SK-N-SH treated with all-trans-retinoic acid at 6 μM for 48 hours (cell line): Measurements from ENCODE around the gene MCRS1.

Experiments used
- ATAC-seq: fragments of 200-7000 bp; cut with Tn5 transposase; 3 replicates; pipeline ENCODE4 v1.9.1; 2020; ENCODE audit warnings: mild to moderate bottlenecking, moderate library complexity
- ARNTL ChIP-seq: fragments of 450-650 bp; formaldehyde crosslinking; IDR thresholded peaks from 2 replicates; pipeline ENCODE4 v1.5.0; 2020; ENCODE audit warnings: low read depth, mild to moderate bottlenecking, moderate library complexity, borderline replicate concordance
- BACH2 ChIP-seq: fragments of 250-450 bp; sonication (Bioruptor Pico); IDR thresholded peaks from 2 replicates; pipeline ENCODE4 v1.9.0; 2021; ENCODE audit warnings: mild to moderate bottlenecking, borderline replicate concordance
- CSRNP3 ChIP-seq: fragments of 250-450 bp; sonication (Bioruptor Pico); IDR thresholded peaks from 2 replicates; pipeline ENCODE4 v1.5.1; 2021; ENCODE audit warnings: mild to moderate bottlenecking, moderate library complexity
- ESRRG ChIP-seq: fragments of 250-450 bp; sonication (Bioruptor Pico); IDR thresholded peaks from 2 replicates; pipeline ENCODE4 v1.6.1; 2021; ENCODE audit warnings: mild to moderate bottlenecking
- GLIS3 ChIP-seq: fragments of 250-450 bp; sonication (Bioruptor Pico); IDR thresholded peaks from 2 replicates; pipeline ENCODE4 v1.5.0; 2020; ENCODE audit warnings: mild to moderate bottlenecking, moderate library complexity
- OSR1 ChIP-seq: fragments of 250-450 bp; sonication (Bioruptor Pico); IDR thresholded peaks from 2 replicates; pipeline ENCODE4 v1.8.0; 2022; ENCODE audit warnings: moderate library complexity, mild to moderate bottlenecking, inconsistent platforms
- PATZ1 ChIP-seq: fragments of 250-450 bp; sonication (Bioruptor Pico); IDR thresholded peaks from 2 replicates; pipeline ENCODE4 v1.8.0; 2020; ENCODE audit warnings: mild to moderate bottlenecking, moderate library complexity, borderline replicate concordance
- POU6F1 ChIP-seq: fragments of 250-450 bp; sonication (Bioruptor Pico); IDR thresholded peaks from 2 replicates; pipeline ENCODE4 v1.8.0; 2021; ENCODE audit warnings: low read depth, mild to moderate bottlenecking, moderate library complexity, borderline replicate concordance
- RARB ChIP-seq: fragments of 250-450 bp; sonication (Bioruptor Pico); IDR thresholded peaks from 2 replicates; pipeline ENCODE4 v1.8.0; 2021; ENCODE audit warnings: mild to moderate bottlenecking, moderate library complexity
- TCF4 ChIP-seq: fragments of 250-450 bp; sonication (Bioruptor Pico); IDR thresholded peaks from 2 replicates; pipeline ENCODE4 v1.8.0; 2021; ENCODE audit warnings: mild to moderate bottlenecking, moderate library complexity, borderline replicate concordance
- TOX ChIP-seq: fragments of 250-450 bp; sonication (Bioruptor Pico); IDR thresholded peaks from 2 replicates; pipeline ENCODE4 v1.8.0; 2021; ENCODE audit warnings: mild to moderate bottlenecking, moderate library complexity, borderline replicate concordance
- ZC3H10 ChIP-seq: fragments of 250-450 bp; sonication (Bioruptor Pico); IDR thresholded peaks from 2 replicates; pipeline ENCODE4 v1.5.1; 2021; ENCODE audit warnings: mild to moderate bottlenecking, moderate library complexity
- ZFP3 ChIP-seq: fragments of 250-450 bp; sonication (Bioruptor Pico); IDR thresholded peaks from 2 replicates; pipeline ENCODE4 v1.5.0; 2020; ENCODE audit warnings: mild to moderate bottlenecking, moderate library complexity
- ZNF70 ChIP-seq: fragments of 450-650 bp; formaldehyde crosslinking; IDR thresholded peaks from 2 replicates; pipeline ENCODE4 v1.5.0; 2020; ENCODE audit warnings: mild to moderate bottlenecking, moderate library complexity
- ZNF8 ChIP-seq: fragments of 450-650 bp; formaldehyde crosslinking; IDR thresholded peaks from 2 replicates; pipeline ENCODE4 v1.5.0; 2020; ENCODE audit warnings: mild to moderate bottlenecking, moderate library complexity
- TF ChIP-seq, protein P1 (sequence below): fragments of 250-450 bp; sonication (Bioruptor Pico); IDR thresholded peaks from 2 replicates; pipeline ENCODE4 v1.5.0; 2020; ENCODE audit warnings: mild to moderate bottlenecking, moderate library complexity

The MCRS1 gene

DNA sequence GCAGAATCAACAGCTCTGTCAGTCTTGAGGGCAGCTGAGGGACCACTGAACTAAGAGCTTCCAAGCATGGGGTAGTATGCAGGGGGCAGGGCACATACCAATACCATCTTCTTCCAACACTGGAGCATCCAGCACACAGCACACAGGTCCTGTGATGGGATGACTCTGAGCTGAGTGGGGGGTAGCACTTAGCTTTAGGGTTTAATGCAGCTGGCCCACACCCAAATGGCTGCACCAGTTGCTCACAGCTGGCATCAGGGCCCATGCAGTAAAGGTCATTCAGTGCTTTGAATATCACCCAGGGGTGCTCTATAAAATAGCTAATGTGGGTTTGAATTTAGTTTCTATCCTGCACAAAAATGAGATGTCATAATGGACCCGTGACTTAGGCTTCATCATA lies 35.8 kb upstream of the MCRS1 start:
- no peak for ATAC-seq
- TF ChIP-seq CSRNP3 (CRISPR knock-in tag) (no peak), ARNTL (CRISPR knock-in tag) (no peak)
- TF ChIP-seq, protein P1, sequence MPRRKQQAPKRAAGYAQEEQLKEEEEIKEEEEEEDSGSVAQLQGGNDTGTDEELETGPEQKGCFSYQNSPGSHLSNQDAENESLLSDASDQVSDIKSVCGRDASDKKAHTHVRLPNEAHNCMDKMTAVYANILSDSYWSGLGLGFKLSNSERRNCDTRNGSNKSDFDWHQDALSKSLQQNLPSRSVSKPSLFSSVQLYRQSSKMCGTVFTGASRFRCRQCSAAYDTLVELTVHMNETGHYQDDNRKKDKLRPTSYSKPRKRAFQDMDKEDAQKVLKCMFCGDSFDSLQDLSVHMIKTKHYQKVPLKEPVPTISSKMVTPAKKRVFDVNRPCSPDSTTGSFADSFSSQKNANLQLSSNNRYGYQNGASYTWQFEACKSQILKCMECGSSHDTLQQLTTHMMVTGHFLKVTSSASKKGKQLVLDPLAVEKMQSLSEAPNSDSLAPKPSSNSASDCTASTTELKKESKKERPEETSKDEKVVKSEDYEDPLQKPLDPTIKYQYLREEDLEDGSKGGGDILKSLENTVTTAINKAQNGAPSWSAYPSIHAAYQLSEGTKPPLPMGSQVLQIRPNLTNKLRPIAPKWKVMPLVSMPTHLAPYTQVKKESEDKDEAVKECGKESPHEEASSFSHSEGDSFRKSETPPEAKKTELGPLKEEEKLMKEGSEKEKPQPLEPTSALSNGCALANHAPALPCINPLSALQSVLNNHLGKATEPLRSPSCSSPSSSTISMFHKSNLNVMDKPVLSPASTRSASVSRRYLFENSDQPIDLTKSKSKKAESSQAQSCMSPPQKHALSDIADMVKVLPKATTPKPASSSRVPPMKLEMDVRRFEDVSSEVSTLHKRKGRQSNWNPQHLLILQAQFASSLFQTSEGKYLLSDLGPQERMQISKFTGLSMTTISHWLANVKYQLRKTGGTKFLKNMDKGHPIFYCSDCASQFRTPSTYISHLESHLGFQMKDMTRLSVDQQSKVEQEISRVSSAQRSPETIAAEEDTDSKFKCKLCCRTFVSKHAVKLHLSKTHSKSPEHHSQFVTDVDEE (CRISPR knock-in tag): no peak

DNA sequence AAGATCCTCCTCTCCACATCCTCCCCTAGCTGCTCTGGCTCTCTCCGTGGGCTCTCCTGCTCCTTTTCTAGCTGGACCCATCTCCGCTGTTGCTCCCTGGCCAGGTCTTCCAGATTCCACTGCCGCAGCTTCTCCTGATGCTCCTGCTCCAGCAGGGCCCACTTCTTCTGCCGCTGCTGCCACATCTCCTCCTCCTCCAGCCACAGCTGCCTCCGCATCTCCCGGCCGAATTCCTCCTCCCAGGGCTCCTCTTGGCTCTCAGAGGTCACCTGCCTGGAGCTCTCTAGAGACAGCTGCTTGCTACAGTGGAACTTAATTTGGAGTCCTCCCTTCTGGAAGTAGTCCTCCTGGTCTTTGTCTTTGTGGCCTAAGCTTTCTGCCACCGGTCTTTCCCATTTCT lies 32.0 kb upstream of the MCRS1 start:
- no peak for ATAC-seq

DNA sequence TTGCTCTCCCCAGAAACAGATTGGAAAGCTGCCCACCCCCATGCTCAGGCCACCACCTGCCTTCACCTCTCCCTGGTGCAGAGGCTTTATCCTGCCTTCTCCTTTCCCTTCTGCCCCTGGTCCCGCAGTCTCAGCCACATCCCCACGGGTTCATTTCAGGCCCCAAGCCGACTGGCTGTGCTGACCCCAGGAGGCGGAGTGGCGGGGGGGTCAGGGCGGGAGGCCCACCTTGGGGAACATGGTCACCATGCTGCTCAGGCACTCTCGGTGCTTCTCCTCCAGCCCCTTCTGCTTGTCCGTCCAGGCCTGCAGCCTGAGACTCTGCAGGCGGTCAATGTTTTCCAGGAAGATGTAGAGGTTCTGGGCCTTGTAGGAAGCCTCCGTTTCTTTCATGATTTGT lies 30.6 kb upstream of the MCRS1 start:
- ATAC-seq: no peak
- TF ChIP-seq POU6F1 (CRISPR knock-in tag) (no peak), OSR1 (CRISPR knock-in tag) (no peak), GLIS3 (no peak), PATZ1 (CRISPR knock-in tag) (no peak), BACH2 (CRISPR knock-in tag) (no peak), CSRNP3 (CRISPR knock-in tag) (no peak), ZNF8 (no peak), ESRRG (CRISPR knock-in tag) (no peak), ZC3H10 (no peak), RARB (CRISPR knock-in tag) (no peak), ZFP3 (CRISPR knock-in tag) (no peak), TOX (CRISPR knock-in tag) (no peak)

More for the DNA sequence above, 32.0 kb upstream of the MCRS1 start:
- TF ChIP-seq ZFP3 (CRISPR knock-in tag) (no peak), TCF4 (CRISPR knock-in tag) (no peak), POU6F1 (CRISPR knock-in tag) (no peak), ZNF70 (CRISPR knock-in tag) (no peak), PATZ1 (CRISPR knock-in tag) (no peak), BACH2 (CRISPR knock-in tag) (no peak), CSRNP3 (CRISPR knock-in tag) (no peak)
